ENCODE data around the gene ART4.

Gene ART4

GRCh38 chr12:14850929-14851663, 7.8 kb upstream of the ART4 start:
- DNase-seq, result no peak

GRCh38 chr12:14849661-14850060, 6.3 kb upstream of the ART4 start:
- DNase-seq, result no peak

- DNase-seq, result no peak
Observed at GRCh38 chr12:14846876-14847580, 3.7 kb upstream of the ART4 start.

GRCh38 chr12:14846042-14846587, 2.8 kb upstream of the ART4 start:
- DNase-seq, result no peak

GRCh38 chr12:14845350-14845750, 2.0 kb upstream of the ART4 start:
- peak; percentile 45 for DNase-seq

- DNase-seq, result no peak
Observed at GRCh38 chr12:14844401-14844800, 1.1 kb upstream of the ART4 start.

GRCh38 chr12:14842315-14842714, 1.0 kb downstream of the ART4 start:
- DNase-seq, result no peak

- no peak for DNase-seq
Observed at GRCh38 chr12:14841761-14842160, 1.6 kb downstream of the ART4 start.

- DNase-seq, result no peak
Observed at GRCh38 chr12:14840616-14841015, 2.7 kb downstream of the ART4 start.

- no peak for DNase-seq
Observed at GRCh38 chr12:14839262-14839661, 4.1 kb downstream of the ART4 start.

- no peak for DNase-seq
Observed at GRCh38 chr12:14836336-14837210, 6.8 kb downstream of the ART4 start.

GRCh38 chr12:14834509-14834908, 8.8 kb downstream of the ART4 start:
- no peak for DNase-seq

- DNase-seq, result no peak
Observed at GRCh38 chr12:14833952-14834351, 9.4 kb downstream of the ART4 start.

GRCh38 chr12:14833336-14833735, 10.0 kb downstream of the ART4 start:
- DNase-seq, result no peak

GRCh38 chr12:14828892-14829291, 14.4 kb downstream of the ART4 start:
- peak; percentile 7 for DNase-seq

GRCh38 chr12:14827043-14827442, 16.3 kb downstream of the ART4 start:
- no peak for DNase-seq

- no peak for DNase-seq
Observed at GRCh38 chr12:14826491-14826890, 16.8 kb downstream of the ART4 start.

- no peak for DNase-seq
Observed at GRCh38 chr12:14825256-14825655, 18.1 kb downstream of the ART4 start.

- DNase-seq, result no peak
Observed at GRCh38 chr12:14824012-14824634, 19.2 kb downstream of the ART4 start.

GRCh38 chr12:14814014-14814413, 29.3 kb downstream of the ART4 start, which contains the start of gene SMCO3:
TSS of gene SMCO3 (minus strand) at chr12:14814182. CDS start at chr12:14806680, 7,502 bp downstream.
- DNase-seq, result no peak

- no peak for DNase-seq
Observed at GRCh38 chr12:14811486-14811885, 31.8 kb downstream of the ART4 start.

GRCh38 chr12:14810953-14811483, 32.3 kb downstream of the ART4 start:
- peak; percentile 14 for DNase-seq

Measured in NCI-H1436 (cell line).